ENCODE data around the gene ALDOC. TPM values are rescaled to one million over a fixed set of nuclear protein-coding genes. Genes with fewer than 3 reads are reported as not detected.
"Not testable (repeated sequence)": the region's sequence is repeated elsewhere in the genome, so short reads cannot be mapped to it uniquely, and the experiment has no call there.

Gene ALDOC
- total RNA-seq, 1 donor from 2014 or later, result 3.2 TPM

DNA sequence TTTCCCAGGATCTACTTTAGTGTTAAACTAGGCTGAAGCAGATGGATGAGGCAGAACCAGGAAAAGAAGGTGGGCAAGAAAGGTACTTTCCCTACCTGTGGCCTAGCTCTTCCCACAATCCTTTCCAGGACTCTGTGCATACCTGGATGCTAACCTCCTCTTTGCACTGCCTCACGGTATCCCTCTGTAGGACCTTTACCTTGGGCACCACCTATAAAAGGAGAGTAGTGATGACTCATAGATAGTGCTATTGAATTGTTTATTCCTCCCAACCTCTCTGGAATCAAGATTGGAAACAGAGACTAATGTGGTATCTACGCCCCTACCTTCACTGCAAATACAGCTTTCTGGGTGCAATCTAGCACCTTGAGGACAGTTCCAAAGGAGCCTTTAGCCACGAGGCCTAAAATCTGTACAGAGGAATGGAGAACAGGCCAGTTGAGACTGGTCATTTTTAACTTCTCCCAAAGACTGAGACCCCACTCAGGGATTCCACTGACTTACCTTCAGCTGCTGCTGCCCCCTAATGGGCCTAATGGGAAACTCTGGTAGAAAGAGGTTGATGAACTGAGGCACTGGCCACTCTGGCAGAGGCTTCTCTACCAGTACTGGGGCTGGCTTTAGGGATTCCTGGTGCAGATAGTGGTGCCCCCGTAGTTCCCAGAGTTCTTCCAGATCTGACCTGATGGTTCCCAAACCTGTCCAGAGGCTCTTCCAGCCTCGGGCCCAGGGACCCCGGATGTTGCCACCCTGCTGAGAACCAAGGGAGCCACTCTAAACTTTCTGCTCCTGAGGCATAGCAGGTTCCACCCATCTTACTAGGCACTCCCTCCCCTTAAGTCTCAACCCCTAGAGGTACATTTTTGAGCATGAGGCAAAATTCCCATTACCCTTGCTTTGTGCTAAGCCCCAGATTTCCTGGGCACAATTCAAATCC, 36.5 kb upstream of the ALDOC start:
- no peak overlapping the region for H3K4me3 Mint-ChIP-seq (ENCODE audit: unreplicated experiment)
- no peak overlapping the region for H3K27ac Mint-ChIP-seq (ENCODE audit: unreplicated experiment)
- no peaks in the 10 kb centered on the region for H3K4me1 Mint-ChIP-seq (ENCODE audit: unreplicated experiment)
- TF ChIP-seq, protein P1, sequence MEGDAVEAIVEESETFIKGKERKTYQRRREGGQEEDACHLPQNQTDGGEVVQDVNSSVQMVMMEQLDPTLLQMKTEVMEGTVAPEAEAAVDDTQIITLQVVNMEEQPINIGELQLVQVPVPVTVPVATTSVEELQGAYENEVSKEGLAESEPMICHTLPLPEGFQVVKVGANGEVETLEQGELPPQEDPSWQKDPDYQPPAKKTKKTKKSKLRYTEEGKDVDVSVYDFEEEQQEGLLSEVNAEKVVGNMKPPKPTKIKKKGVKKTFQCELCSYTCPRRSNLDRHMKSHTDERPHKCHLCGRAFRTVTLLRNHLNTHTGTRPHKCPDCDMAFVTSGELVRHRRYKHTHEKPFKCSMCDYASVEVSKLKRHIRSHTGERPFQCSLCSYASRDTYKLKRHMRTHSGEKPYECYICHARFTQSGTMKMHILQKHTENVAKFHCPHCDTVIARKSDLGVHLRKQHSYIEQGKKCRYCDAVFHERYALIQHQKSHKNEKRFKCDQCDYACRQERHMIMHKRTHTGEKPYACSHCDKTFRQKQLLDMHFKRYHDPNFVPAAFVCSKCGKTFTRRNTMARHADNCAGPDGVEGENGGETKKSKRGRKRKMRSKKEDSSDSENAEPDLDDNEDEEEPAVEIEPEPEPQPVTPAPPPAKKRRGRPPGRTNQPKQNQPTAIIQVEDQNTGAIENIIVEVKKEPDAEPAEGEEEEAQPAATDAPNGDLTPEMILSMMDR (IDR thresholded peaks at IDR 0.05), result peak; percentile 69
- H3K9me3 Mint-ChIP-seq (ENCODE audit: unreplicated experiment), result no peaks in the 10 kb centered on the region
- DNase-seq (ENCODE audit: extremely low spot score, unreplicated experiment), result no peak
- H3K27me3 Mint-ChIP-seq (ENCODE audit: unreplicated experiment), result no peaks in the 10 kb centered on the region
- peaks cover 32% of the 10 kb centered on the region for H3K36me3 Mint-ChIP-seq (ENCODE audit: unreplicated experiment)

DNA sequence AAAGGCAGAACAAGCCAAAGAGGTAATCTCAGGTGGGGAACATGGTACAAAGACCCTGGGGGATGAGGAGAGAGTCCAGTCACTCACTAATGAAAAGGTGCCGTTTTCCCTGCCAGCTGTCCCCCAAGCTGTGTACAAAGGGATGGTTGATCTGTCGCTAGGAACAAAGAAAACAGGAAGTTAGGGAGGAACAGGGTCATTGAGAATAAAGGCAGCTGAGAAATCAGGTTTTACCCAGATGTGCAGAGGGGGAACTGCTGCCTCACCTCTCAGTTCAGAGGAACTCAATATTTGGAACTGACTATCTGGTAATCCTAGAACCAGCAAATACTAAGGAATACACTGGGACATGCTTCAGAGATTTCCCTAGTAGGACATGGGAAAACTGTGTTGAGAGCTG, 35.8 kb upstream of the ALDOC start:
- Mint-ChIP-seq H3K9me3 (ENCODE audit: unreplicated experiment) (no peaks in the 10 kb centered on the region), H3K27ac (ENCODE audit: unreplicated experiment) (no peak overlapping the region), H3K27me3 (ENCODE audit: unreplicated experiment) (no peaks in the 10 kb centered on the region), H3K4me3 (ENCODE audit: unreplicated experiment) (no peak overlapping the region), H3K36me3 (ENCODE audit: unreplicated experiment) (peaks cover 32% of the 10 kb centered on the region), H3K4me1 (ENCODE audit: unreplicated experiment) (no peaks in the 10 kb centered on the region)
- no peak for DNase-seq (ENCODE audit: extremely low spot score, unreplicated experiment)
- TF ChIP-seq, protein P1 (IDR thresholded peaks at IDR 0.05), result no peak

GRCh38 chr17:28610376-28610775, 33.7 kb upstream of the ALDOC start:
- Mint-ChIP-seq H3K27me3 (ENCODE audit: unreplicated experiment) (no peaks in the 10 kb centered on the region), H3K9me3 (ENCODE audit: unreplicated experiment) (no peaks in the 10 kb centered on the region), H3K4me1 (ENCODE audit: unreplicated experiment) (no peaks in the 10 kb centered on the region), H3K27ac (ENCODE audit: unreplicated experiment) (no peak overlapping the region), H3K4me3 (ENCODE audit: unreplicated experiment) (no peak overlapping the region), H3K36me3 (ENCODE audit: unreplicated experiment) (peaks cover 22% of the 10 kb centered on the region)
- DNase-seq (ENCODE audit: extremely low spot score, unreplicated experiment), result no peak
- TF ChIP-seq, protein P1 (IDR thresholded peaks at IDR 0.05), result no peak

- H3K27ac Mint-ChIP-seq (ENCODE audit: unreplicated experiment); H3K4me3 Mint-ChIP-seq (ENCODE audit: unreplicated experiment); H3K9me3 Mint-ChIP-seq (ENCODE audit: unreplicated experiment); DNase-seq (ENCODE audit: extremely low spot score, unreplicated experiment); H3K4me1 Mint-ChIP-seq (ENCODE audit: unreplicated experiment); H3K27me3 Mint-ChIP-seq (ENCODE audit: unreplicated experiment); H3K36me3 Mint-ChIP-seq (ENCODE audit: unreplicated experiment): not testable (repeated sequence)
Observed at GRCh38 chr17:28604031-28604430, 27.3 kb upstream of the ALDOC start.

- TF ChIP-seq, protein P1 (IDR thresholded peaks at IDR 0.05), result no peak
- Mint-ChIP-seq H3K36me3 (ENCODE audit: unreplicated experiment) (no peaks in the 10 kb centered on the region), H3K27ac (ENCODE audit: unreplicated experiment) (peak overlapping the region; percentile 94), H3K4me3 (ENCODE audit: unreplicated experiment) (peak overlapping the region; percentile 93), H3K27me3 (ENCODE audit: unreplicated experiment) (no peaks in the 10 kb centered on the region), H3K9me3 (ENCODE audit: unreplicated experiment) (no peaks in the 10 kb centered on the region), H3K4me1 (ENCODE audit: unreplicated experiment) (peaks cover 20% of the 10 kb centered on the region)
- DNase-seq (ENCODE audit: extremely low spot score, unreplicated experiment), result peak; percentile 85
Observed at GRCh38 chr17:28599311-28600184, 22.9 kb upstream of the ALDOC start.
